Lower leg skin (tissue), 4 donors: ENCODE measurements around the gene SULT6B1. TPM values are rescaled to one million over a fixed set of nuclear protein-coding genes. Genes with fewer than 3 reads are reported as not detected.

Source experiments
- DNase-seq, 2 donors: peaks; one replicate each; pipeline ENCODE4 v3.0.0-alpha.2; 2019; ENCODE audit warnings: low spot score in 2 of 2
- H3K4me3 ChIP-seq: fragments of 200-600 bp; sonication (generic); 2 replicates; pipeline ENCODE4 v1.5.1; 2017; ENCODE audit warnings: mild to moderate bottlenecking, low read depth; ENCODE audit not compliant: poor library complexity, severe bottlenecking
- CTCF ChIP-seq, 3 donors: fragments of 450-650 bp; IDR thresholded peaks; one replicate each; pipeline ENCODE4 v1.5.1; 2016; ENCODE audit warnings: antibody characterized with exemption in 3 of 3, mild to moderate bottlenecking in 3 of 3, moderate library complexity in 2 of 3
- POLR2A ChIP-seq, 2 donors: fragments of 450-650 bp; IDR thresholded peaks; one replicate each; pipeline ENCODE4 v1.6.1; 2016 to 2017; ENCODE audit warnings: antibody characterized with exemption in 2 of 2, mild to moderate bottlenecking in 1 of 2, moderate library complexity in 1 of 2
- WGBS, 2 donors: methylation state at CpG; one replicate each; pipeline ENCODE4 v1.1.5; 2018; 5-methylcytosine and 5-hydroxymethylcytosine counted together
- intact Hi-C: fragments of 100-400 bp; cut with DNase I; formaldehyde crosslinking; loops from one replicate; pipeline ENCODE4 v1.15.0; 2023; ENCODE audit warnings: low total_unique reads
- total RNA-seq, 4 donors: library from RNA; depleted of rRNA; stranded (reverse); fragments of >200 nt; gene quantifications; one replicate each; pipeline ENCODE4 v1.1.0, GENCODE V29; 2016

SULT6B1 gene
- total RNA-seq, 4 donors from 2014 or later, result not detected

GRCh38 chr2:37125416-37125815, 63.1 kb downstream of the SULT6B1 start:
- H3K4me3 ChIP-seq, result no peak overlapping the region
- WGBS, 2 donors, result 91 to 97% methylated on average over 2 of the region's 2 CpGs
- TF ChIP-seq POLR2A (IDR thresholded peaks at IDR 0.05), result no peak
- no peak for TF ChIP-seq CTCF (IDR thresholded peaks at IDR 0.05)
- no peak for DNase-seq
- intact Hi-C loops, result no loop called here

- TF ChIP-seq POLR2A (IDR thresholded peaks at IDR 0.05), result no peak
- no peak for TF ChIP-seq CTCF (IDR thresholded peaks at IDR 0.05)
- H3K4me3 ChIP-seq, result no peak overlapping the region
- DNase-seq, result no peak
- WGBS, 2 donors, result 92% methylated on average over 5 of the region's 5 CpGs
- intact Hi-C loops, result no loop called here
Measured at GRCh38 chr2:37119157-37119556, 69.3 kb downstream of the SULT6B1 start.

Other genes with a start within 250 kb of the SULT6B1 start
- 10 to 100 TPM; 34.4 to 41.9 (median 37.9) TPM for gene STRN, start 222.1 kb downstream of the SULT6B1 start, total RNA-seq
- 10 to 100 TPM; 29.9 to 33.7 (median 31.1) TPM for gene HEATR5B, start 104.3 kb downstream of the SULT6B1 start, total RNA-seq
- gene GPATCH11, start 104.2 kb downstream of the SULT6B1 start, total RNA-seq, result 1 to 10 TPM; 5.4 to 7.6 (median 6.7) TPM
- gene EIF2AK2, start 31.7 kb downstream of the SULT6B1 start, total RNA-seq, result 10 to 100 TPM in 1 of 4 donors, 1 to 10 TPM in 3; 5.3 to 10.7 (median 7.4) TPM
- 10 to 100 TPM; 10.9 to 18.1 (median 16.6) TPM for gene CEBPZOS, start 7.8 kb upstream of the SULT6B1 start, total RNA-seq
- 10 to 100 TPM; 21.0 to 28.5 (median 25.2) TPM for gene CEBPZ, start 42.9 kb upstream of the SULT6B1 start, total RNA-seq
- 10 to 100 TPM in 2 of 4 donors, 1 to 10 TPM in 2; 7.5 to 16.1 (median 12.7) TPM for gene NDUFAF7, start 43.0 kb upstream of the SULT6B1 start, total RNA-seq
- gene PRKD3, start 136.2 kb upstream of the SULT6B1 start, total RNA-seq, result 10 to 100 TPM; 24.8 to 38.4 (median 30.9) TPM
- 10 to 100 TPM; 33.4 to 88.1 (median 56.0) TPM for gene QPCT, start 156.0 kb upstream of the SULT6B1 start, total RNA-seq